Neuronal stem cell (in vitro differentiated cells): ENCODE data around the gene CLEC4M.

Experiments
- DNase-seq: peaks from one replicate; pipeline ENCODE4 v3.0.0-alpha.2; 2013; ENCODE audit warnings: low spot score
- H2AFZ ChIP-seq: one replicate; pipeline ENCODE4 v1.6.1; 2013; ENCODE audit warnings: mild to moderate bottlenecking, low read length, inconsistent platforms
- H2AK5ac ChIP-seq: 2 replicates; pipeline ENCODE4 v1.6.1; 2013; ENCODE audit warnings: low read depth, mild to moderate bottlenecking, inconsistent platforms, low read length, moderate library complexity, mixed read lengths
- H2BK120ac ChIP-seq: 2 replicates; pipeline ENCODE4 v1.6.1; 2013; ENCODE audit warnings: low read depth, mild to moderate bottlenecking, inconsistent platforms, low read length, moderate library complexity, mixed read lengths
- H2BK12ac ChIP-seq: one replicate; pipeline ENCODE4 v1.6.1; 2013; ENCODE audit warnings: low read length, inconsistent platforms
- H2BK15ac ChIP-seq: 2 replicates; pipeline ENCODE4 v1.6.1; 2013; ENCODE audit warnings: mild to moderate bottlenecking, low read length, inconsistent platforms, mixed read lengths
- H2BK5ac ChIP-seq: one replicate; pipeline ENCODE4 v1.6.1; 2013; ENCODE audit warnings: inconsistent platforms, mild to moderate bottlenecking, low read length, moderate library complexity
- H3K14ac ChIP-seq: one replicate; pipeline ENCODE4 v1.6.1; 2013; ENCODE audit warnings: low read length, inconsistent platforms
- H3K18ac ChIP-seq: 2 replicates; pipeline ENCODE4 v1.6.1; 2013; ENCODE audit warnings: low read length, inconsistent platforms
- H3K23ac ChIP-seq: 2 replicates; pipeline ENCODE4 v1.6.1; 2013; ENCODE audit warnings: low read depth, mild to moderate bottlenecking, mixed read lengths, low read length, inconsistent platforms; ENCODE audit not compliant: poor library complexity
- H3K27ac ChIP-seq: replicated peaks from 3 replicates; pipeline ENCODE4 v1.5.1; 2013; ENCODE audit warnings: low read length, inconsistent platforms
- H3K27me3 ChIP-seq, 3 experiments: 2 replicates each; pipeline ENCODE4 v1.6.1; 2013; ENCODE audit warnings: low read length in 3 of 3, mild to moderate bottlenecking in 2 of 3, inconsistent platforms in 1 of 3, low read depth in 1 of 3, mixed read lengths in 1 of 3, moderate library complexity in 1 of 3; ENCODE audit not compliant: control insufficient read depth in 3 of 3, insufficient read depth in 3 of 3
- H3K36me3 ChIP-seq, 2 donors: replicated peaks in 1 of 2; 2 replicates each; pipeline ENCODE4 v1.6.1; 2013; ENCODE audit warnings: low read length in 2 of 2; ENCODE audit not compliant: control insufficient read depth in 2 of 2, insufficient read depth in 2 of 2
- H3K4ac ChIP-seq: 2 replicates; pipeline ENCODE4 v1.6.1; 2013; ENCODE audit warnings: inconsistent platforms, mild to moderate bottlenecking, low read length, moderate library complexity
- H3K4me1 ChIP-seq, 2 donors: 1 replicate in 1 of 2; 2 replicates in 1 of 2; pipeline ENCODE4 v1.6.1; 2013; ENCODE audit warnings: low read length in 2 of 2, low read depth in 1 of 2; ENCODE audit not compliant: control insufficient read depth in 2 of 2, insufficient read depth in 1 of 2
- H3K4me2 ChIP-seq: one replicate; pipeline ENCODE4 v1.6.1; 2013; ENCODE audit warnings: mild to moderate bottlenecking, low read length, inconsistent platforms; ENCODE audit not compliant: insufficient read depth, poor library complexity, severe bottlenecking
- H3K4me3 ChIP-seq, 2 donors: 2 replicates each; pipeline ENCODE4 v1.5.1; 2013; ENCODE audit warnings: low read length in 2 of 2, mild to moderate bottlenecking in 2 of 2, inconsistent platforms in 1 of 2, moderate library complexity in 1 of 2
- H3K79me1 ChIP-seq: one replicate; pipeline ENCODE4 v1.6.1; 2013; ENCODE audit warnings: low read depth, mild to moderate bottlenecking, inconsistent platforms, low read length, moderate library complexity
- H3K9ac ChIP-seq: one replicate; pipeline ENCODE4 v1.6.1; 2013; ENCODE audit warnings: mild to moderate bottlenecking, low read depth, low read length, inconsistent platforms; ENCODE audit not compliant: poor library complexity
- H3K9me3 ChIP-seq, 2 donors: replicated peaks in 1 of 2; 2 replicates each; pipeline versions ENCODE3 to v1.6.1; 2013; ENCODE audit warnings: low read length in 2 of 2, mild to moderate bottlenecking in 2 of 2, inconsistent platforms in 1 of 2, low read depth in 1 of 2, mixed read lengths in 1 of 2, moderate library complexity in 1 of 2; ENCODE audit not compliant: control insufficient read depth in 2 of 2, insufficient read depth in 1 of 2
- H4K8ac ChIP-seq: one replicate; pipeline ENCODE4 v1.6.1; 2013; ENCODE audit warnings: low read depth, mild to moderate bottlenecking, inconsistent platforms, low read length, moderate library complexity
- H4K91ac ChIP-seq: one replicate; pipeline ENCODE4 v1.6.1; 2013; ENCODE audit warnings: low read length, low read depth, mild to moderate bottlenecking, inconsistent platforms; ENCODE audit not compliant: poor library complexity
- WGBS, 2 donors: extraction: QIAGEN DNeasy Blood & Tissue Kit; methylation state at CpG; one replicate each; pipeline ENCODE4 v1.1.7; 2013; ENCODE audit warnings: missing lambda C conversion rate in 2 of 2, mixed read lengths in 1 of 2; ENCODE audit not compliant: insufficient read length in 2 of 2, insufficient replicate concordance in 1 of 2; ENCODE audit errors: extremely low coverage in 2 of 2; 5-methylcytosine and 5-hydroxymethylcytosine counted together

Gene CLEC4M

DNA sequence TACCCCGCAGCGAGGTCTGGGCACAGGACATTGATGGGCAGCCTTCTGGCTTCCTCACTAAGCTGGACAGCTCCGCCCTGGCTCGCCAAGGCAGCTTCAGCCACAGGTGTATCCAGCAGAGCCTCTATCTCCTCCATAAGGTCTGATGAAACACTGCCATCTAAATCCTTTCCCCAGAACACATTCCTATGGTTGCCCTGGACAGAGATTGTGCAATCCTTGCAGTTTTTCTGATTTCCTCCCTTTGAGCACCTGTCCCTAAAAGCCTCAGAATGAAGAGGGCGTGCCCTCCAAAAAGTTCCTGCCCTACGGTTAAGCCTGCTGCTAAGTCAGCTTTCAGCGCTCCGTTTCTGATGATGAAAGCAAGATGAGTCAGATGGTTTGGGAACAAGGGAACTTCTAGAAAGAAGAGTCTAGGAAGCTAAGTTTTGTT is 21.0 kb downstream of the CLEC4M start:
- H3K36me3 ChIP-seq, result no peaks in the 10 kb centered on the region
- H3K9ac ChIP-seq, result no peak overlapping the region
- no peak overlapping the region for H4K8ac ChIP-seq
- no peaks in the 10 kb centered on the region for H3K79me1 ChIP-seq
- H2AFZ ChIP-seq, result no peak overlapping the region
- H3K18ac ChIP-seq, result no peak overlapping the region
- peaks cover 12 to 62% (median 23%) of the 10 kb centered on the region in 3 experiments for H3K27me3 ChIP-seq
- H2BK15ac ChIP-seq, result no peak overlapping the region
- H3K4me1 ChIP-seq, result peaks cover 0 to 8% of the 10 kb centered on the region in 2 donors
- no peak overlapping the region for H3K27ac ChIP-seq
- no CpG with 5 or more reads among the region's 8 CpGs for WGBS, 2 donors
- H3K9me3 ChIP-seq, result peaks cover 2 to 5% of the 10 kb centered on the region in 2 donors
- H4K91ac ChIP-seq, result no peak overlapping the region
- no peak overlapping the region for H3K4ac ChIP-seq
- H2AK5ac ChIP-seq, result no peak overlapping the region
- no peak overlapping the region for H3K14ac ChIP-seq
- H2BK12ac ChIP-seq, result no peak overlapping the region
- no peak overlapping the region for H2BK5ac ChIP-seq
- no peak overlapping the region for H3K4me3 ChIP-seq
- no peak for DNase-seq
- no peak overlapping the region for H3K23ac ChIP-seq
- no peak overlapping the region for H2BK120ac ChIP-seq
- H3K4me2 ChIP-seq, result no peak overlapping the region

DNA sequence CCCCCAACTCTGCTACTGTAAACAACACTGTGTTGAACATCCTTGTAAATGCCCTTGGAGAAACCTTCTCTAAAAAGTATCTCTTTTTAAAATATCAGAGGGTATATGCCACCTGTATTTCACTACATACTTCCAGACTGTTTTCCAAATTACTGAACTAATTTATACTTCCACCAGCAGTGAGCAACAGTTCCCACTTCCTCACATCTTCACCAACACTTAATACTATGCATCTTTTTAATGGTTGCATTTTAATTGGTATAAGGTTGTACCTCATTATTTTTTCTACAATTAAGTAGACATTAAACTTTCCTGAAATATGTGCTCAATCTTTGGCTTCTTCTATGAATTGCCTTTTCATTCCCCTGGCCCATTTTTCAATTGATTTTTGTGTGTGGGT is 21.8 kb downstream of the CLEC4M start:
- DNase-seq, result no peak
- Histone ChIP-seq H2BK5ac (no peak overlapping the region), H3K4ac (no peak overlapping the region), H3K27ac (no peak overlapping the region), H4K91ac (no peak overlapping the region), H3K27me3 (peaks cover 16 to 70% (median 32%) of the 10 kb centered on the region in 3 experiments), H3K9me3 (peaks cover 2 to 8% of the 10 kb centered on the region in 2 donors), H3K79me1 (no peaks in the 10 kb centered on the region), H2AFZ (no peak overlapping the region), H3K18ac (no peak overlapping the region), H2BK12ac (no peak overlapping the region), H3K4me1 (peaks cover 0 to 13% of the 10 kb centered on the region in 2 donors), H2AK5ac (no peak overlapping the region), H3K9ac (no peak overlapping the region), H4K8ac (no peak overlapping the region), H3K4me3 (no peak overlapping the region), H2BK120ac (no peak overlapping the region), H3K23ac (no peak overlapping the region), H3K4me2 (no peak overlapping the region), H3K36me3 (no peaks in the 10 kb centered on the region), H2BK15ac (no peak overlapping the region), H3K14ac (no peak overlapping the region)

DNA sequence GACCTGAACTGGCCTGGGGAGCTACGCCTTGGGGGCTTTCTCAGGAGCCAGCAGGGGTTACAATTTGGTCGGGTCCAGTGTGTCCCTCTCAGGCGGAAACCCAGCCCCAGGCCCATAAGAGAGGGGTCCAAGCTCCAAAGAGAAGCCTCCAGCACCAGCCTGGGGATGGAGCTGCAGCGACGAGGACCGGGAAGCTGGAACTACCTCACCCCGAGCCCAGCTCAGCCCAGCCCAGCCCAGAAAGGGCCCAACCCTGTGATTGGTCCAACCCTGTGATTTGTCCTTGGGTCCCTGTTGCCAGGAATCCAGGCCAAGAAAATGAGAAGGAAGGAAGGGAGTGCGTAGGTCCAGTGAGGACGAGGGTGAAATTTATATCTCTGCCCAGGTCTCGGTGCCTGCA is 24.1 kb downstream of the CLEC4M start:
- Histone ChIP-seq H4K8ac (no peak overlapping the region), H3K18ac (no peak overlapping the region), H2AFZ (no peak overlapping the region), H3K4me2 (no peak overlapping the region), H3K9ac (no peak overlapping the region), H3K9me3 (peaks cover 5 to 8% of the 10 kb centered on the region in 2 donors), H3K36me3 (no peaks in the 10 kb centered on the region), H3K14ac (no peak overlapping the region), H2BK12ac (no peak overlapping the region), H3K23ac (no peak overlapping the region), H3K27ac (no peak overlapping the region), H3K79me1 (peaks cover 4% of the 10 kb centered on the region), H2BK120ac (no peak overlapping the region), H3K4me1 (peaks cover 0 to 13% of the 10 kb centered on the region in 2 donors), H3K4me3 (no peak overlapping the region), H4K91ac (no peak overlapping the region), H2BK15ac (no peak overlapping the region), H3K27me3 (peaks cover 16 to 63% (median 40%) of the 10 kb centered on the region in 3 experiments), H2BK5ac (no peak overlapping the region), H3K4ac (no peak overlapping the region), H2AK5ac (no peak overlapping the region)
- no peak for DNase-seq
- WGBS, 2 donors, result no CpG with 5 or more reads among the region's 10 CpGs

DNA sequence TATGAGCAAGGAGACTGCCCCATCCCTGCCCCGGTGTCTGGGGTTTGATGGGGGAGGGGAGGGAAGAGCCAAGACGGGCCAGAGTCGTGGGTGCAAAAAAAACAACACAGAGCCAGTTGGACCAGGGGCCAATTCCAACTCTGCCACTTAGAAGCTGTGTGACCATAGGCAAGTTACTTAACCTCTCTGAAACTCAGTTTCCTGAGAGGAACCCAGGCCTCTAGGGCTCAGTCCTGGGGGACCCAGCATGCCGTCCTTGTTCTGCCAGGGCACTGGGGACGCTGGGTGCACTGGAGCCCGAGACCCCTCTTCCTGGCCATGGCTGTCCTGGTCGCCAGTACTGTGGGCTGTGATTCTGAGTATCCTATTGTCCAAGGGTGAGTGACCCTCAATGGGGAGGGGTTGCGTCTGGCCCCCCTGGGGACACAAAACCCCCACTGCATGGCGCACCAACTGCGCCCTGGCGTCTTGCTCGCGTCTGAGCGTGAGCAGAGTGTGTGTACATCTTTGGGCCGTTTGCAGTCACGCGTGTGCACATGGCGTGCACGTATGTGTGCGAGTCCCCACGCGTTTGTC is 24.6 kb downstream of the CLEC4M start:
- H4K91ac ChIP-seq, result no peak overlapping the region
- peak overlapping the region; percentile 47 for H2AFZ ChIP-seq
- H3K4me2 ChIP-seq, result no peak overlapping the region
- H2AK5ac ChIP-seq, result peak overlapping the region; percentile 79
- H3K23ac ChIP-seq, result no peak overlapping the region
- DNase-seq, result no peak
- H3K4me3 ChIP-seq, result peak overlapping the region in 1 of 2 donors; percentile 42
- H3K14ac ChIP-seq, result peak overlapping the region; percentile 47
- H2BK120ac ChIP-seq, result no peak overlapping the region
- H3K27ac ChIP-seq, result no peak overlapping the region
- no peak overlapping the region for H3K9ac ChIP-seq
- WGBS, 2 donors, result no CpG with 5 or more reads among the region's 22 CpGs
- no peaks in the 10 kb centered on the region for H3K36me3 ChIP-seq
- peaks cover 5 to 8% of the 10 kb centered on the region in 2 donors for H3K9me3 ChIP-seq
- peak overlapping the region; percentile 87 for H2BK15ac ChIP-seq
- H3K27me3 ChIP-seq, result peaks cover 16 to 63% (median 40%) of the 10 kb centered on the region in 3 experiments
- H3K18ac ChIP-seq, result peak overlapping the region; percentile 90
- H2BK12ac ChIP-seq, result peak overlapping the region; percentile 73
- no peak overlapping the region for H2BK5ac ChIP-seq
- peaks cover 4% of the 10 kb centered on the region for H3K79me1 ChIP-seq
- H3K4ac ChIP-seq, result no peak overlapping the region
- no peak overlapping the region for H4K8ac ChIP-seq
- H3K4me1 ChIP-seq, result peaks cover 0 to 13% of the 10 kb centered on the region in 2 donors
